Caco-2 (cell line): ENCODE data around the gene CFB. TPM values are rescaled to one million over a fixed set of nuclear protein-coding genes. Genes with fewer than 3 reads are reported as not detected.
"Not testable (repeated sequence)": the region's sequence is repeated elsewhere in the genome, so short reads cannot be mapped to it uniquely, and the experiment has no call there.

Experiments
- BruUV-seq: library from RNA; stranded (reverse); fragments of 400-500 nt; replicated peaks from 2 replicates; lab custom pipeline; 2021; lab: Mats Ljungman, UMichigan
- CTCF ChIA-PET: fragments of 300-600 bp; sonication (Branson Sonifier 250); formaldehyde crosslinking; loops from one replicate; lab custom pipeline; 2022; ENCODE audit warnings: antibody characterized with exemption; lab: Charles Lee
- POLR2A ChIA-PET: fragments of 300-600 bp; sonication (Branson Sonifier 250); formaldehyde crosslinking; loops from one replicate; lab custom pipeline; 2022; ENCODE audit warnings: antibody characterized with exemption; lab: Charles Lee
- DNase-seq, 2 experiments: peaks; one replicate each; pipeline versions ENCODE4 v3.0.0 to v3.0.0-alpha.2; 2020 to 2022
- H3K27me3 ChIP-seq: replicated peaks from 2 replicates; pipeline ENCODE4 v1.6.0; 2011; ENCODE audit warnings: low read length; ENCODE audit not compliant: control insufficient read depth, insufficient read depth
- H3K36me3 ChIP-seq: 2 replicates; pipeline ENCODE4 v1.5.1; 2011; ENCODE audit warnings: low read length; ENCODE audit not compliant: control insufficient read depth, insufficient read depth
- H3K4me1 ChIP-seq: fragments of 250-450 bp; sonication (Bioruptor Pico); 2 replicates; pipeline ENCODE4 v1.5.1; 2020; ENCODE audit warnings: mild to moderate bottlenecking
- H3K4me3 ChIP-seq: 2 replicates; pipeline ENCODE4 v1.5.1; 2011; ENCODE audit warnings: low read depth, mild to moderate bottlenecking, control low read depth, low read length
- H3K9me3 ChIP-seq: fragments of 250-450 bp; sonication (Bioruptor Pico); 2 replicates; pipeline ENCODE4 v1.5.1; 2020; ENCODE audit warnings: mild to moderate bottlenecking, moderate library complexity
- H3K27ac Mint-ChIP-seq: one replicate; pipeline ENCODE4 v1.8.0; 2022; ENCODE audit warnings: mixed read lengths; ENCODE audit not compliant: unreplicated experiment
- H3K27me3 Mint-ChIP-seq: one replicate; pipeline ENCODE4 v1.8.0; 2022; ENCODE audit warnings: mixed read lengths; ENCODE audit not compliant: insufficient read depth, unreplicated experiment
- H3K36me3 Mint-ChIP-seq: one replicate; pipeline ENCODE4 v1.8.0; 2022; ENCODE audit warnings: mild to moderate bottlenecking, mixed read lengths; ENCODE audit not compliant: insufficient read depth, unreplicated experiment
- H3K4me1 Mint-ChIP-seq: one replicate; pipeline ENCODE4 v1.8.0; 2022; ENCODE audit warnings: low read depth, mixed read lengths; ENCODE audit not compliant: unreplicated experiment
- H3K4me3 Mint-ChIP-seq: one replicate; pipeline ENCODE4 v1.8.0; 2022; ENCODE audit warnings: mild to moderate bottlenecking, moderate library complexity, mixed read lengths; ENCODE audit not compliant: unreplicated experiment
- H3K9me3 Mint-ChIP-seq: one replicate; pipeline ENCODE4 v1.8.0; 2022; ENCODE audit warnings: mixed read lengths; ENCODE audit not compliant: unreplicated experiment
- intact Hi-C: fragments of 100-400 bp; cut with micrococcal nuclease; formaldehyde crosslinking; loops from one replicate; pipeline ENCODE4 v1.10.0; 2022; ENCODE audit not compliant: unreplicated experiment
- microRNA-seq: library from miRNA; unstranded; fragments of <30 nt; microRNA quantifications from one replicate; pipeline ENCODE4 v1.2.0, GENCODE V29; 2022
- total RNA-seq: library from RNA; stranded (reverse); gene quantifications from 2 replicates; pipeline ENCODE4 v1.2.3, GENCODE V29; 2022

The CFB gene
- total RNA-seq, 1 experiment from 2014 or later: 32.1 TPM

DNA sequence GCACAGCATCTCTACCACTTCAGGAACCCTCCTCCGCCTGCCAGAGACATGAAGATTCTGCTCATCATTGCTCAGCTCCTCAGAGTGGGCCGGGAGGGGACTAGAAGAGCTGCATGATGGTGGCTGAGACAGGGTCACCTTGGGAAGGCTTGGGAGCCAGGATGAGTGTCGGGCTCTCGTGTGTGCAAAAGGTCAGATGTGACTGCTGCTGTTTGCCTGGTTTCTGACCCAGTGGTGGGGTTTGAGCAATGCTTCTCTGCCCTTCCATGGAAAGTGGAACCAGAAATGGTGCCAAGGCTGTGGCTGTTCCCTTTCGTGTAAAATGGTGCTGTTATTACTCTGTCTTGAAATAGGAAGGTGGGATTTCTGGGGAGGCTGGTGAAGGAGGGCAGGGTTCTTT lies 35.1 kb downstream of the CFB start:
- H3K27me3 Mint-ChIP-seq, POLR2A ChIA-PET, H3K4me1 ChIP-seq: not testable (repeated sequence)

DNA sequence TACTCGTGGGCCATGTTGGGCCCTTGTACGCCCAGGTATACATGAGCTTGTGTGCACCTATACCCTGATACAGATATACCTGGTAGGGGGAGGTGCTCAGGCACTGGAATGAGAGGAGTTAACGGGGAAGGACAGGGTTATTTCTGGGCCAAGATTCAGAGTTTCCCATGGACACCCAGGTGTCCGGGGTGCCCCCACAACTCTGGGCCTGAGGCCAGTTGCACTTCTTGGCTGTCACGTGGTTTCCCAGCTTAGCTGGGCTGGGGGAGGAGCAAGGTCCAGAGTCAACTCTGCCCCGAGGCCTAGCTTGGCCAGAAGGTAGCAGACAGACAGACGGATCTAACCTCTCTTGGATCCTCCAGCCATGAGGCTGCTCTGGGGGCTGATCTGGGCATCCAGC lies 35.8 kb downstream of the CFB start, which contains the start of gene C4A:
Gene C4A (plus strand): TSS at position 314 of the 400 bp plus-strand sequence. CDS start 51 bp downstream, at position 365.
- H3K9me3 Mint-ChIP-seq, H3K9me3 ChIP-seq, CTCF ChIA-PET, H3K27me3 Mint-ChIP-seq, H3K4me3 ChIP-seq, H3K27ac Mint-ChIP-seq, intact Hi-C loops, DNase-seq, H3K36me3 Mint-ChIP-seq, H3K4me3 Mint-ChIP-seq, POLR2A ChIA-PET, H3K4me1 ChIP-seq, H3K36me3 ChIP-seq, H3K4me1 Mint-ChIP-seq, BruUV-seq, H3K27me3 ChIP-seq: not testable (repeated sequence)

More for the DNA sequence above, 35.1 kb downstream of the CFB start:
- H3K36me3 ChIP-seq, CTCF ChIA-PET, H3K9me3 Mint-ChIP-seq, H3K4me1 Mint-ChIP-seq, H3K9me3 ChIP-seq, H3K4me3 ChIP-seq, DNase-seq, H3K36me3 Mint-ChIP-seq, H3K27me3 ChIP-seq, H3K27ac Mint-ChIP-seq, H3K4me3 Mint-ChIP-seq, intact Hi-C loops, BruUV-seq: not testable (repeated sequence)

DNA sequence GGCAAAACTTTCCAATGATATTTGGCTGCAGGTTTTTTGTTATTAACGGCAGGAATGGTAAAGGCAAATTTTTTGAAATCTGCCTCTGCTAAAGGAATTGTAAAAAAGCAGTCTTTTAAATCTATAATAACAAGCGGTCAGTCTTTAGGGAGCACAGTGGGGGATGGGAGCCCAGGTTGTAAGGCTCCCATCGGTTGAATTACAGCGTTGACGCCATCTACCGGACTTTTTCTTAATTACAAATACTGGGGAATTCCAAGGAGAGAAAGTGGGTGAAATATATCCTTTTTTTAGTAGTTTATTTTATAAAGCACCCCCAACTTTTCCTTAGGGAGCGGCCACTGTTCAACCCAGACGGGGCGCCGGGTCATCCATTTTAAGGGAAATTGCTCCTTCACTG lies 43.5 kb downstream of the CFB start:
- H3K9me3 Mint-ChIP-seq, H3K27me3 Mint-ChIP-seq, intact Hi-C loops: not testable (repeated sequence)

DNA sequence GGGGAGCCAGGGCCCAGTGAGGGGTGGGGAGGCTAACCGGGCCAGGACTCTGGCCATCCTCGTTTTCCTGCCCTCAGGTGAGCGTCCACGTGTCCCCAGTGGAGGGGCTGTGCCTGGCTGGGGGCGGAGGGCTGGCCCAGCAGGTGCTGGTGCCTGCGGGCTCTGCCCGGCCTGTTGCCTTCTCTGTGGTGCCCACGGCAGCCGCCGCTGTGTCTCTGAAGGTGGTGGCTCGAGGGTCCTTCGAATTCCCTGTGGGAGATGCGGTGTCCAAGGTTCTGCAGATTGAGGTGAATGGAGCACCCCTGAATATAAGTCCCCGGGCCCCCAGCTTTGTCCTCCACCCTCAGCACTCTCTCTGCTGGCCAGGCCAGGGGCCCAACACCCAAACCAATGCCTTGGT lies 48.5 kb downstream of the CFB start:
- DNase-seq, H3K9me3 ChIP-seq, H3K4me1 Mint-ChIP-seq, H3K27me3 Mint-ChIP-seq, H3K36me3 ChIP-seq, H3K36me3 Mint-ChIP-seq, H3K27me3 ChIP-seq, H3K27ac Mint-ChIP-seq, H3K4me1 ChIP-seq, H3K4me3 Mint-ChIP-seq, POLR2A ChIA-PET, CTCF ChIA-PET, H3K9me3 Mint-ChIP-seq, H3K4me3 ChIP-seq, BruUV-seq, intact Hi-C loops: not testable (repeated sequence)

More for the DNA sequence above, 43.5 kb downstream of the CFB start:
- CTCF ChIA-PET, H3K9me3 ChIP-seq, DNase-seq, BruUV-seq, H3K27ac Mint-ChIP-seq, H3K4me1 Mint-ChIP-seq, H3K36me3 ChIP-seq, H3K36me3 Mint-ChIP-seq, POLR2A ChIA-PET, H3K27me3 ChIP-seq, H3K4me1 ChIP-seq, H3K4me3 ChIP-seq, H3K4me3 Mint-ChIP-seq: not testable (repeated sequence)

DNA sequence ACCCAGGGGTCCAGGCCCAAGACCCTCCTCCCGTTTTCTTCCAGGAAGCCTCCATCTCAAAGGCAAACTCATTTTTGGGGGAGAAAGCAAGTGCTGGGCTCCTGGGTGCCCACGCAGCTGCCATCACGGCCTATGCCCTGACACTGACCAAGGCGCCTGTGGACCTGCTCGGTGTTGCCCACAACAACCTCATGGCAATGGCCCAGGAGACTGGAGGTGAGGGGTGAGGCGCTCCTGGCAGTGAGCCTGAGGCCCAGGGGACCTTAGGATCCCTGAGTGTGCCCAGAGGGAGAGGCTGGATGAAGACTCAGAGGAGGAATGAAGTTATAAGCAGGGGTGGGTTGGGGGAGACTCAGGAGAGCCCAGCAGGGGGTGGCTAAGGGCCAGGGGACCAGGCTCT lies 50.5 kb downstream of the CFB start:
- H3K4me1 Mint-ChIP-seq, H3K9me3 ChIP-seq, POLR2A ChIA-PET, H3K4me3 ChIP-seq, intact Hi-C loops, BruUV-seq, H3K9me3 Mint-ChIP-seq, H3K36me3 ChIP-seq, CTCF ChIA-PET, DNase-seq, H3K27ac Mint-ChIP-seq, H3K27me3 ChIP-seq, H3K4me1 ChIP-seq, H3K27me3 Mint-ChIP-seq, H3K36me3 Mint-ChIP-seq, H3K4me3 Mint-ChIP-seq: not testable (repeated sequence)

Small RNA genes lying within 50 kb of the gene (microRNA-seq; reads per million reads assigned to microRNA genes)
- gene MIR1236: 1.3 reads per million

Other genes starting within 250 kb of the CFB start
- gene ABHD16A, start 242.8 kb upstream of the CFB start, total RNA-seq: 62.7 and 63.2 TPM in 2 replicates
- not detected in 2 replicates for gene LY6G6F, start 239.2 kb upstream of the CFB start, total RNA-seq
- not detected in 2 replicates for gene LY6G6D, start 230.7 kb upstream of the CFB start, total RNA-seq
- gene LY6G6C, start 224.3 kb upstream of the CFB start, total RNA-seq: 0.88 and 1.3 TPM in 2 replicates
- not detected in 2 replicates for gene MPIG6B, start 222.7 kb upstream of the CFB start, total RNA-seq
- 82.4 and 91.6 TPM in 2 replicates for gene DDAH2, start 216.8 kb upstream of the CFB start, total RNA-seq
- gene CLIC1, start 209.6 kb upstream of the CFB start, total RNA-seq: 374 and 420 TPM in 2 replicates
- gene MSH5, start 206.1 kb upstream of the CFB start, total RNA-seq: 49.6 and 51.0 TPM in 2 replicates
- gene SAPCD1, start 183.4 kb upstream of the CFB start, total RNA-seq: 6.4 and 13.0 TPM in 2 replicates
- gene VWA7, start 168.8 kb upstream of the CFB start, total RNA-seq: 0.61 and 1.5 TPM in 2 replicates
- 132 and 135 TPM in 2 replicates for gene VARS1, start 150.3 kb upstream of the CFB start, total RNA-seq
- 56.3 and 61.2 TPM in 2 replicates for gene LSM2, start 139.1 kb upstream of the CFB start, total RNA-seq
- gene HSPA1L, start 130.8 kb upstream of the CFB start, total RNA-seq: 0.86 and 1.6 TPM in 2 replicates
- gene HSPA1A, start 130.6 kb upstream of the CFB start, total RNA-seq: 77.3 and 96.9 TPM in 2 replicates
- gene HSPA1B, start 118.4 kb upstream of the CFB start, total RNA-seq: 99.0 and 112 TPM in 2 replicates
- 173 and 176 TPM in 2 replicates for gene NEU1, start 83.3 kb upstream of the CFB start, total RNA-seq
- gene SLC44A4, start 67.1 kb upstream of the CFB start, total RNA-seq: 0.57 TPM in 1 of 2 replicates, not detected in the other
- 64.3 and 65.7 TPM in 2 replicates for gene EHMT2, start 48.4 kb upstream of the CFB start, total RNA-seq
- gene ZBTB12, start 44.0 kb upstream of the CFB start, total RNA-seq: 9.6 and 11.7 TPM in 2 replicates
- gene C2, start 18.4 kb upstream of the CFB start, total RNA-seq: 4.8 and 4.9 TPM in 2 replicates
- gene NELFE, start 12.9 kb downstream of the CFB start, total RNA-seq: 75.3 and 82.0 TPM in 2 replicates
- gene SKIC2, start 13.1 kb downstream of the CFB start, total RNA-seq: 70.0 and 77.9 TPM in 2 replicates
- 22.4 and 23.7 TPM in 2 replicates for gene DXO, start 26.0 kb downstream of the CFB start, total RNA-seq
- gene C4A, start 36.0 kb downstream of the CFB start, total RNA-seq: 1.0 and 1.5 TPM in 2 replicates
- gene C4B, start 68.7 kb downstream of the CFB start, total RNA-seq: 1.1 and 1.4 TPM in 2 replicates
- not detected in 2 replicates for gene CYP21A2, start 92.3 kb downstream of the CFB start, total RNA-seq
- gene TNXB, start 163.2 kb downstream of the CFB start, total RNA-seq: 2.7 and 3.9 TPM in 2 replicates
- 61.5 and 64.9 TPM in 2 replicates for gene ATF6B, start 182.2 kb downstream of the CFB start, total RNA-seq
- 8.9 and 9.1 TPM in 2 replicates for gene FKBPL, start 184.2 kb downstream of the CFB start, total RNA-seq
- 2.0 and 3.6 TPM in 2 replicates for gene PRRT1, start 205.8 kb downstream of the CFB start, total RNA-seq
- 80.8 and 92.5 TPM in 2 replicates for gene PPT2, start 208.0 kb downstream of the CFB start, total RNA-seq
- gene EGFL8, start 218.5 kb downstream of the CFB start, total RNA-seq: 44.6 and 45.0 TPM in 2 replicates
- gene AGPAT1, start 230.0 kb downstream of the CFB start, total RNA-seq: 60.4 and 61.9 TPM in 2 replicates
- gene RNF5, start 232.3 kb downstream of the CFB start, total RNA-seq: 64.7 and 70.7 TPM in 2 replicates
- 8.3 and 10.3 TPM in 2 replicates for gene AGER, start 238.2 kb downstream of the CFB start, total RNA-seq
- 96.3 and 96.5 TPM in 2 replicates for gene PBX2, start 244.1 kb downstream of the CFB start, total RNA-seq
- gene GPSM3, start 246.5 kb downstream of the CFB start, total RNA-seq: 0.41 and 0.67 TPM in 2 replicates